Measurements from ENCODE around the gene PROB1.
"Not testable (repeated sequence)": the region's sequence is repeated elsewhere in the genome, so short reads cannot be mapped to it uniquely, and the experiment has no call there.

Gene PROB1

GRCh38 chr5:139394123-139394653 lies 716 bp downstream of the PROB1 start:
- intact Hi-C loops (cut with DNase I), result no loop called here
- peak in 5 of 10 donors; percentile 32 to 90 (median 42) for DNase-seq

- intact Hi-C loops (cut with DNase I), result no loop called here
- no peak for DNase-seq
These were observed 1.3 kb downstream of the PROB1 start for GRCh38 chr5:139393497-139394122.

DNA sequence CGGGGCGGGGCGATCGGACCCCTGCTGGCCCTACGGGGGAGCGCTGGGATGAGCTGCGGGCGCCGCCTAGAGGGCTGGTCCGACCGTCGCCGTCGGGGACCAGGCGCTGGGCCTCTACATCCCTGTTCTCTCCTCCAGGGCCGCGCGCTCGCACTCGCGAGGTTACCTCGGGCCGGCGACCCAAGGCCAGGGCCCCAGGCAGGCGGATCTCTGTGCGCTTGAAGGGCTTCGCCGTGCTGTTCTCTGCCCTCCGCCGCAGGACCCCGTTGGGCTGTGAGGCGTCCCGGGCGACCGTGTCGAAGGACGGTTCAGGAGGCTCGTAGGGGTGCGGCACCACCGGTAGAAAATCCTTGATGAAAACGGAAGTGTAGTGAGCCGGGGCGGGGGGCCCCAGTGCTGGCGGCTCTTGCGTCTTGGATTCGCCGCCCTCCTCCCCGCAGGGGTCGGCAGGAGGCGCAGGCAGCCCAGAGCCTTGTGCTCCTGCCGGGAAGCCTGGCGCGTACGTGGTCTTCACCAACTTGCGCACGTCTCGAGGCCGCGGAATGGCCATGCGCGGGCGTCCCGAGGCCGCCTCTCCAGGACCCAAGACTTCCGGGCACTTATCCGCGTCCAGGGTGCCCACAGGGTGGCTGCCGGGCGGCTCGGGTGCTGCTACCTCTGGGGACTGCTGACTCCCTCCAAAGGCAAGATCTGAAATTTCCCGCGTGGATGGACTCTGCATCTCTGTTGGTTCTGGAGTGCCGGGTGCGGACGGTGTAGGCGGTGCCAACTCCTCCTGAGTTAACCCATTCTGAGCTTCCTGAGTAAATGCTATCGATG lies 2.0 kb downstream of the PROB1 start:
- intact Hi-C loops (cut with DNase I), result no loop called here
- DNase-seq, result peak in 4 of 10 donors; percentile 29 to 87 (median 52)

GRCh38 chr5:139392324-139392677 lies 2.6 kb downstream of the PROB1 start:
- intact Hi-C loops (cut with DNase I), result no loop called here
- peak in 2 of 10 donors; percentile 64 to 66 for DNase-seq

GRCh38 chr5:139391570-139392323 lies 3.2 kb downstream of the PROB1 start:
- intact Hi-C loops (cut with DNase I), result no loop called here
- peak in 3 of 10 donors; percentile 67 to 80 (median 71) for DNase-seq

- DNase-seq, result peak in 3 of 10 donors; percentile 45 to 69 (median 63)
- intact Hi-C loops (cut with DNase I), result no loop called here
These were observed 4.0 kb downstream of the PROB1 start for GRCh38 chr5:139390639-139391569.

GRCh38 chr5:139389701-139390638 lies 4.9 kb downstream of the PROB1 start, which contains the start of gene MZB1:
Gene MZB1, minus strand, starts transcription at chr5:139389913. Its CDS starts 57 bp downstream, at chr5:139389856.
- DNase-seq, result peak in 3 of 10 donors; percentile 52 to 65 (median 54)
- intact Hi-C loops (cut with DNase I), result no loop called here

DNA sequence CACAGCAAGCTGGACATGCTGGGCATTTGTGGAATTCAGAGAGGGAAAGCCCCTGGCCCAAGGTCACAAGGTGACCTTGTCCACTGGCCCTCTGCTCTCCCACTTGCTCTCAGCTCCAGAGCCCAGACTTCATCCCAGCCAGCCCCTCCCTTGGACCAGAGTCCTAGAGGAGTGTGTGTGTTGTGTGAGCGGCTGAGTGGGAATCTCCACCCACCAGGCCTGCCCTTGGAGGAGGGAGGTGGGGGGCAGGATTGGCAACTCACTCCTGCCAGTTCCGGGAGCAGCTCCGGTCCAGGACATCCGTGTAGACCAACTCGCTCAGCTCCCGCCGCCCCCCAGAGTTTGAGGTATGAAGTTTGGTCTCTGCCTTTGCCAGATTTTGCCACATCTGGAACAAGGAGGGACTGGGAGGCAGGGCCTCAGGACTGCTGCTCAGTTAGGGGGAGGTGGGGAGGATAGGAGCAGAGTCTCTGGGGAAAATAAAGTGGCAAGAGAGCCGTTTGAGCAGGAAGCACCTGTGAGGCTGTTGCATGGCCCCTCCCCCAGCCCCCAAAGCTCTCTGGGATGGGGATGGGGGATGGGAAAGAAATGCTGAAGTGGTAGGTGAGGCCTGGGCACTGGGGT lies 6.6 kb downstream of the PROB1 start:
- DNase-seq, result peak in 3 of 10 donors; percentile 38 to 59 (median 40)
- intact Hi-C loops (cut with DNase I), result no loop called here

DNA sequence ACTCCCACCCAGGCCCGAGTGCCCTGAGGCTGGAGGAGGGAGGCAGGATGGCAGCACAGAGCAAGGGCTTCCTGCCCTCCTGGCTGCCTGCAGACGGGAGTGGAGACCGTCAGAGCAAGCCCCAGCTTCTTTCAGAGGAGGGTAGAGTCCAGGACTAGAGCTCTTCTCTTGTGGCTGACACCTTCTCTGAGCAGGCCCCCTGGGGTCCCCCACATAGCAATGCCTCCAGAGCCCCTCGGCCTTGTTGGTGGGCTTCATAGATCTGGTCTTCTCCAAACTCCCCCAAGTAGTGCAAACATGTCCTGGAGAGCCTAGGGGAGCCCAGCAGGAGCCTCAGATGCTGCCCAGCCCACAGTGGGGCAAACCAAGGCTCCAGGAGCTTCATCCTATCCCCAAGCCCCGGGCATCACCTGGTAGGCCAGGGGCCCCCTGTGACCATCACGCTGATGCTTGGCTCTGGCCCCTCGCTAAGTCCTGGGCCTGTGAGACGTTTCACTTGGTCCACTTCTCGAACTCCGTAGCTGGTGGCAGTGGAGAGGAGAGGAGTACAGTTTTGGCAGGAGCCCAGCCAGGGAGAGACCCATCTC lies 7.2 kb downstream of the PROB1 start:
- intact Hi-C loops (cut with DNase I), result no loop called here
- peak in 3 of 10 donors; percentile 25 to 55 (median 39) for DNase-seq

- intact Hi-C loops (cut with DNase I), result not testable (repeated sequence)
- peak in 3 of 10 donors; percentile 42 to 50 (median 49) for DNase-seq
These were observed 7.9 kb downstream of the PROB1 start for GRCh38 chr5:139386956-139387355.

DNA sequence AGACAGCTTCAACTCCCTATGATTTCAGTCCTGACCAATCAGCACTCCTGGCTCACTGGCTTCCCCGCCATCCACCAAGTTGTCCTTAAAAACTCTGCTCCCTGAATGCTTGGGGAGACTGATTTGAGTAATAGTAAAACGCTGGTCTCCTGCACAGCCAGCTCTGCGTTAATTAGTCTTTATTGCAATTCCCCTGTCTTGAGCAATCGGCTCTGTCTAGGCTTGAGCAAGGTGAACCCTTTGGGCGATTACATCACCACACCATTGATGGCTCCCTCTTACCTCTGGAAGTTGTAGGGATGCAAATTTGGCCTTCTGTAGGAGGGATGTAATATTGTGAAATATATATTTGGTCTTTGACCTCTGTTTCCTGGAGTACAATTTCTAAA lies 8.9 kb downstream of the PROB1 start:
- intact Hi-C loops (cut with DNase I), result no loop called here
- peak in 2 of 10 donors; percentile 13 to 42 for DNase-seq

- intact Hi-C loops (cut with DNase I), result no loop called here
- peak in 1 of 10 donors; percentile 13 for DNase-seq
These were observed 9.5 kb downstream of the PROB1 start for GRCh38 chr5:139385061-139386049.

- intact Hi-C loops (cut with DNase I), result no loop called here
These were observed 10.3 kb downstream of the PROB1 start for GRCh38 chr5:139384591-139385051.

DNA sequence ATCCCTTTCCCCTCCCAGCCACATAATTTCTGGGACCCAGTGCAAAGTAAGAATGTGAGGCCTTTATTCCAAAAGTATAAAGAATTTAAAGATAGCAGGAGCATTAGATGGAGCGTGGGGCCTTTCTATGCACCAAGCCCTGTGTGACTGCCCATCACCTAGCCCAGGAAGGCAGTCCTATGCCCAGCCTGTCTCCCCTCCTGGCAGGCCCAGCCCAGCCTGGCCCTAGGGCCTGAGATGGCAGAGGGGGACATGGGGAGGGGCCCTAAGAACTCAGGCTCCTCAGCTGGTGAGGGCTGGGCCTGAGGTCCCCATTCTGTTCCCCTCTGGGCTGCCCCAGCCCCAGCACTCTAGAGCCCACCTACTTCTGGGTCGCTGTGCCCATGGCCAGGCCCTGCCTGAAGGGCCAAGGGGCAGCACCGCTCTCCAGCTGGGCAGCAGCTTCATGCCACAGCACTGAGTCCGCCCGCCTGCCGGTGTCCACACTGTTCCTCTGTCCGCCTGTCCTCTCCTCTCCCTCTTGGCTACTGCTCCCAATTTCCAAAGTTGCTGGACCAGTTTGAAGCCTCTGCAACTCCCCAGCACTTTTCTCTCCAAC lies 10.8 kb downstream of the PROB1 start:
- DNase-seq, result peak in 3 of 10 donors; percentile 33 to 74 (median 54)
- intact Hi-C loops (cut with DNase I), result no loop called here

More at GRCh38 chr5:139384591-139385051, 10.3 kb downstream of the PROB1 start:
- peak in 3 of 10 donors; percentile 16 to 76 (median 55) for DNase-seq

DNA sequence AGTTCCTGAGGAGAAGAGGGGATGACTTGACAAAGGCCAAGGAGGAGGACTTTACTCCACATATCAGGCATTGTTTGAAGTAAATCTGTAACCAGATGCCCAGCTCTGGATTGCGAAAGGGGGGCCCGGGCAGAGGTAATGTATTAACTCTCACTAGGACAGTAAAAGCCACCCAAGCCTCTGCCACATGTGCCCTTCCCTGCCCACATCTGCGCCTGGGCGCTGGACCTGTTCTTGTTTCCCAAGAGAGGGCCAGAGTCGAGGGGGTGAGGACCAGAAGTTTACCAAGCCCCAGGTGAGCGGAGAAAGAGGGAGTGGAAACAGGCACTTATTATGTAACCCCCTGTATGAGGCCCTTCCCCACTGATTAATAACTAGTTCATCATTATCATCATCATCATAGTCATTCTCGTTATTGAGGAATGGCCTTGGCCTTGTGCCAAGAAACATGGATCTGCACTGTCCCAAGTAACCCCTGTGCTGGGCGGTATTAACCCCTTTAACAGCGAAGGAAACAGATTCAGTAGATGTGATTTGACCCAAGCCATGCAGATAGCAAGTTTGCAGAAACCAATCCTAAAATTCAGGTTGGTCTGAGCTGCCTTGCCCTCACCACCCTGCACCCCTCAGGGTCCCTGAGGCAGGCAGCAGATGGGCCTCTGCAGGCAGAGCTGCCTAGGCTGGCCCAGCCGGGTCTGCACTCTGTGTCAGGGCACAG lies 11.5 kb downstream of the PROB1 start, which contains the start of gene SLC23A1:
Gene SLC23A1, minus strand, starts transcription at position 23 of the 718 bp plus-strand sequence. CDS start 44 bp downstream, outside the sequence.
- DNase-seq, result peak in 3 of 10 donors; percentile 40 to 58 (median 57)
- intact Hi-C loops (cut with DNase I), result no loop called here
